ENCODE results near the gene SMG6.

The SMG6 gene

GRCh38 chr17:2279707-2280106 lies 23.9 kb downstream of the SMG6 start:
- DNase-seq (ENCODE audit: extremely low spot score), result no peak
- POLR2A ChIA-PET, result no interaction called here
- TF ChIP-seq, protein P1, sequence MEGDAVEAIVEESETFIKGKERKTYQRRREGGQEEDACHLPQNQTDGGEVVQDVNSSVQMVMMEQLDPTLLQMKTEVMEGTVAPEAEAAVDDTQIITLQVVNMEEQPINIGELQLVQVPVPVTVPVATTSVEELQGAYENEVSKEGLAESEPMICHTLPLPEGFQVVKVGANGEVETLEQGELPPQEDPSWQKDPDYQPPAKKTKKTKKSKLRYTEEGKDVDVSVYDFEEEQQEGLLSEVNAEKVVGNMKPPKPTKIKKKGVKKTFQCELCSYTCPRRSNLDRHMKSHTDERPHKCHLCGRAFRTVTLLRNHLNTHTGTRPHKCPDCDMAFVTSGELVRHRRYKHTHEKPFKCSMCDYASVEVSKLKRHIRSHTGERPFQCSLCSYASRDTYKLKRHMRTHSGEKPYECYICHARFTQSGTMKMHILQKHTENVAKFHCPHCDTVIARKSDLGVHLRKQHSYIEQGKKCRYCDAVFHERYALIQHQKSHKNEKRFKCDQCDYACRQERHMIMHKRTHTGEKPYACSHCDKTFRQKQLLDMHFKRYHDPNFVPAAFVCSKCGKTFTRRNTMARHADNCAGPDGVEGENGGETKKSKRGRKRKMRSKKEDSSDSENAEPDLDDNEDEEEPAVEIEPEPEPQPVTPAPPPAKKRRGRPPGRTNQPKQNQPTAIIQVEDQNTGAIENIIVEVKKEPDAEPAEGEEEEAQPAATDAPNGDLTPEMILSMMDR (IDR thresholded peaks at IDR 0.05; ENCODE audit: control extremely low read depth, extremely low read depth, low read depth, missing control alignments), result no peak
- CTCF ChIA-PET, result interaction anchor here (4.8 to 6.0 kb wide), 2 partner anchors 34 to 223 kb away, joined by 54 to 100 read pairs; partner anchors contain the start of gene HIC1

DNA sequence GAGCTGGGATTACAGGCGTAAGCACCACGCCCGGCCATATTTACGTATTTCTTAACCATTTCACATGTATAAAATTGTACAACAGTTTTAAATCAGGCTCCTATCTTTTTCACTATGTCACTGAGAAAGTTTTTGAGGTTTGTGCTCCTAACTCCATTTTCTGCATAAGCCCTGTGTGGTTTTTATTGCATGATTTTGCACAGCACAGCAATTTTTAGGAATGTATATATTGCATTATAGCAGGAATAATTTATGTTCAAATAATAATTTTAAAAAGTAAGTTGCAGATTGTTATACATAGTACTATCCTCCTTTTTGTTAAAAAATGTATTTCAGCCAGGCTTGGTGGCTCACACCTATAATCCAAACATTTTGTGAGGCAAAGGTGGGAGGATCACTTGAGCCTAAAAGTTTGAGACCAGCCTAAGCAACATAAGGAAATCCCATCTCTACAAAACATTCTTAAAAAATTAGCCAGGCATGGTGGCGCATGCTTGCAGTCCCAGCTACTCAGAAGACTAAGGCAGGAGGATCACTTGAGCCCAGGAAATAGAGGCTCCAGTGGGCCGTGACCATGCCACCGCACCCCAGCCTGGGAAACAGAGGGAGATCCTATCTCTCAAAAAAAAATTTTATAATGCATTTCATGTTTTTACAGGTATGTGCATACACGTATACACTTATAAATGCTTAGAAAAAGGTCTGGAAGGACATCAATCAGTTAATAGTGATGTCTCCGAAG lies 26.0 kb downstream of the SMG6 start:
- CTCF ChIA-PET, result interaction anchor here (1.0 kb wide), 1 partner anchor 32 kb away, joined by 3 read pairs; no protein-coding TSS in a partner anchor
- POLR2A ChIA-PET, result no interaction called here
- DNase-seq (ENCODE audit: extremely low spot score), result no peak
- TF ChIP-seq, protein P1 (IDR thresholded peaks at IDR 0.05; ENCODE audit: control extremely low read depth, extremely low read depth, low read depth, missing control alignments), result no peak

DNA sequence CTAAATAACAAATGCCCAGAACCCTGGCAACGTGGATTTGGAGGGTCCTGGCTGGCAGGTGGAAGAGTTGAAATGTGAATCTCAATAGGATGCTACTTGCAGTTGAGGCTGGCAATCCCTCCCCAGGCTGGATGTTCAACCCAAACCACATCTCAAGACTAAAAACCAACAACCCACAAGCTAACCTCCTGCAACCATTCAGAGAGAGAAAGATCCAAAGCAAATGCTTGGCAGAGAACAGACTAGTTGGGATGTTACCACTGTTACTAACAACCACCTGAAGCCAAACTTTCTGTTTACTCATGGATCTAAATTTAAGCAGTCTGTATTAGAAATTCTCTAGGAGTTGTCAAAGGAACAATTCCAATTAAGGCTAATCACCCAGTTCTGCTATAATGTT lies 27.9 kb downstream of the SMG6 start:
- CTCF ChIA-PET, result interaction anchor here (1.8 kb wide), 1 partner anchor 16 kb away, joined by 4 read pairs; no protein-coding TSS in a partner anchor
- POLR2A ChIA-PET, result no interaction called here
- TF ChIP-seq, protein P1 (IDR thresholded peaks at IDR 0.05; ENCODE audit: control extremely low read depth, extremely low read depth, low read depth, missing control alignments), result no peak
- no peak for DNase-seq (ENCODE audit: extremely low spot score)

DNA sequence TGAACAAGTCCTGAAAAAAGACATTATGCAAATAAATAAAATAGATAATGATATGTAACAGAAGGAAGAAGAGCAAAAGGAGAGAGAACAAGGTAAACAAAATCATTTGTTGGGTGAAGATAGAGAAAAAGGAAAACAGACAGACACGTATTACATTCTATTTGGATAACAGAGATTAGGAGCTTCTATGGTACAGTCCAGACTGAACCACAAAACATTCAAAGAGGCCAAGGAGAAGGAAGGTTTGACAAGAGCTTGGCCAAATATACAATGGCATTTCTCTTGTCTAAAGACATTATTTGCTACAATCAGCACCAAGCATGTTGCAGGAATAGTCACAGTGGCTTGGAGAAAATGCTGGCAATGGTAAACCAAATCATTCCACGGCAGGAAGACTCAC lies 29.2 kb downstream of the SMG6 start:
- DNase-seq (ENCODE audit: extremely low spot score), result no peak
- CTCF ChIA-PET, result no interaction called here

GRCh38 chr17:2271985-2272702 lies 31.4 kb downstream of the SMG6 start:
- no peak for DNase-seq (ENCODE audit: extremely low spot score)
- CTCF ChIA-PET, result interaction anchor here (1.2 to 1.3 kb wide), 2 partner anchors 12 to 115 kb away, joined by 3 read pairs; no protein-coding TSS in a partner anchor
- TF ChIP-seq, protein P1 (IDR thresholded peaks at IDR 0.05; ENCODE audit: control extremely low read depth, extremely low read depth, low read depth, missing control alignments), result no peak
- POLR2A ChIA-PET, result no interaction called here

More for the DNA sequence above, 29.2 kb downstream of the SMG6 start:
- TF ChIP-seq, protein P1 (IDR thresholded peaks at IDR 0.05; ENCODE audit: control extremely low read depth, extremely low read depth, low read depth, missing control alignments), result no peak
- POLR2A ChIA-PET, result no interaction called here

- TF ChIP-seq, protein P1 (IDR thresholded peaks at IDR 0.05; ENCODE audit: control extremely low read depth, extremely low read depth, low read depth, missing control alignments), result no peak
- no peak for DNase-seq (ENCODE audit: extremely low spot score)
- ChIA-PET CTCF (interaction anchor here (1.5 to 7.6 kb wide), 6 partner anchors 10 to 211 kb away, joined by 3 to 70 read pairs (median 17); partner anchors contain the start of gene HIC1), POLR2A (interaction anchor here (0.8 to 1.2 kb wide), 2 partner anchors 8 to 180 kb away, joined by 3 to 5 read pairs; no protein-coding TSS in a partner anchor)
Measured at GRCh38 chr17:2267354-2267753, 36.2 kb downstream of the SMG6 start.

Data from GM10248 (cell line).